Stomach smooth muscle (tissue), 2 donors: Measurements from ENCODE around the gene MRGPRX3.

ENCODE experiments used
- H3K27ac ChIP-seq: one replicate; pipeline ENCODE4 v1.7.0; 2013; ENCODE audit warnings: mild to moderate bottlenecking, low read length, inconsistent platforms
- H3K27me3 ChIP-seq, 2 donors: one replicate each; pipeline ENCODE4 v1.7.0; 2013; ENCODE audit warnings: low read length in 2 of 2; ENCODE audit not compliant: insufficient read depth in 2 of 2, control insufficient read depth in 1 of 2
- H3K36me3 ChIP-seq, 2 donors: one replicate each; pipeline ENCODE4 v1.7.0; 2013; ENCODE audit warnings: low read length in 2 of 2; ENCODE audit not compliant: control insufficient read depth in 2 of 2, insufficient read depth in 2 of 2
- H3K4me1 ChIP-seq: one replicate; pipeline ENCODE4 v1.7.0; 2013; ENCODE audit warnings: low read length; ENCODE audit not compliant: control insufficient read depth, insufficient read depth
- H3K4me3 ChIP-seq, 2 donors: one replicate each; pipeline ENCODE4 v1.7.0; 2013; ENCODE audit warnings: low read length in 2 of 2
- H3K9ac ChIP-seq, 2 donors: one replicate each; pipeline ENCODE4 v1.7.0; 2013; ENCODE audit warnings: low read length in 2 of 2, mild to moderate bottlenecking in 1 of 2
- H3K9me3 ChIP-seq, 2 donors: one replicate each; pipeline ENCODE4 v1.7.0; 2013; ENCODE audit warnings: low read length in 2 of 2; ENCODE audit not compliant: control insufficient read depth in 2 of 2
- donor health status: healthy.
- donor health status: Pancreatic carcinoma.

MRGPRX3 gene

GRCh38 chr11:18168372-18168771 lies 36.0 kb downstream of the MRGPRX3 start:
- H3K27ac ChIP-seq, result no peak overlapping the region
- no peak overlapping the region for H3K9ac ChIP-seq
- no peaks in the 10 kb centered on the region for H3K9me3 ChIP-seq
- H3K27me3 ChIP-seq, result peaks cover 0 to 2% of the 10 kb centered on the region in 2 donors
- H3K4me3 ChIP-seq, result no peak overlapping the region
- H3K36me3 ChIP-seq, result no peaks in the 10 kb centered on the region
- no peaks in the 10 kb centered on the region for H3K4me1 ChIP-seq

DNA sequence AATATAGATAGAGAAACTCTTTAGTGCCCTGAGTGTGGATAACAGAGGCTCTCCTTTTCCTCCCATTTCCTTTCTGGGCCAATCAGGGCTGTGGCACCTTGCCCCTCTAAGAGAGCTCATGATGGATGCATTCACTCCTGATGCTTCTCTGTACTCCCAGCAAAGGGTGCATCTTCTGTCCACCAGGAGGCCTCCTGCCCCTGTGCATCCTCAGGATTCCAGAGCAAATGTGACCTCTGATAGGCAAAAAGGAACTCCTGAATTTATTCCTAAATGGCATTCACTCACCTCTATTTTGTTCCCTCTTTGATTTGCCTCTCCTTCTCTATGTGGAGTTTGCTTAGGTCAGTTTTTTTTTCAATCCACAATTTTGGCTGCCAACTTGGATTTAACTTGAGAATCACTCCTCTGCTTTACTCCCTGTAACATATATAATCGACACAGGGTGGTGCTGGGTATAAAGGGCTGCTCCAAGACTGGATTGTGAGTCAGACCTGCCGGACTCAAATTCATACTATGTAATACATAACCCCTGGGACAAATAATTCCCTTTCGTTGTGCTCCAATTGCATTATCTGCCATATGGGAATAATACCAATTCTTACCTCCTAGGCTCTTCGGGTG lies 39.1 kb downstream of the MRGPRX3 start:
- Histone ChIP-seq H3K27me3 (peaks cover 0 to 6% of the 10 kb centered on the region in 2 donors), H3K9me3 (no peaks in the 10 kb centered on the region), H3K27ac (no peak overlapping the region)

GRCh38 chr11:18172666-18173065 lies 40.3 kb downstream of the MRGPRX3 start, which contains the start of gene MRGPRX4:
Gene MRGPRX4, plus strand, starts transcription at chr11:18172837. Its CDS starts 420 bp downstream, at chr11:18173257.
- Histone ChIP-seq H3K9me3 (no peaks in the 10 kb centered on the region), H3K27me3 (peaks cover 0 to 6% of the 10 kb centered on the region in 2 donors), H3K4me3 (no peak within 1 kb of the TSS), H3K4me1 (no peaks in the 10 kb centered on the region), H3K36me3 (no peaks in the 10 kb centered on the region), H3K27ac (no peak within 1 kb of the TSS), H3K9ac (no peak within 1 kb of the TSS)

More for the DNA sequence above, 39.1 kb downstream of the MRGPRX3 start:
- Histone ChIP-seq H3K4me1 (no peaks in the 10 kb centered on the region), H3K36me3 (no peaks in the 10 kb centered on the region), H3K4me3 (no peak overlapping the region), H3K9ac (no peak overlapping the region)

DNA sequence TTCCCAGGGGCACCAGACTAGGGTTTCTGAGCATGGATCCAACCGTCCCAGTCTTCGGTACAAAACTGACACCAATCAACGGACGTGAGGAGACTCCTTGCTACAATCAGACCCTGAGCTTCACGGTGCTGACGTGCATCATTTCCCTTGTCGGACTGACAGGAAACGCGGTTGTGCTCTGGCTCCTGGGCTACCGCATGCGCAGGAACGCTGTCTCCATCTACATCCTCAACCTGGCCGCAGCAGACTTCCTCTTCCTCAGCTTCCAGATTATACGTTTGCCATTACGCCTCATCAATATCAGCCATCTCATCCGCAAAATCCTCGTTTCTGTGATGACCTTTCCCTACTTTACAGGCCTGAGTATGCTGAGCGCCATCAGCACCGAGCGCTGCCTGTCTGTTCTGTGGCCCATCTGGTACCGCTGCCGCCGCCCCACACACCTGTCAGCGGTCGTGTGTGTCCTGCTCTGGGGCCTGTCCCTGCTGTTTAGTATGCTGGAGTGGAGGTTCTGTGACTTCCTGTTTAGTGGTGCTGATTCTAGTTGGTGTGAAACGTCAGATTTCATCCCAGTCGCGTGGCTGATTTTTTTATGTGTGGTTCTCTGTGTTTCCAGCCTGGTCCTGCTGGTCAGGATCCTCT lies 41.0 kb downstream of the MRGPRX3 start:
- Histone ChIP-seq H3K27ac (no peak overlapping the region), H3K36me3 (no peaks in the 10 kb centered on the region)

More for the DNA sequence above, 41.0 kb downstream of the MRGPRX3 start:
- no peaks in the 10 kb centered on the region for H3K4me1 ChIP-seq
- H3K9ac ChIP-seq, result no peak overlapping the region
- no peaks in the 10 kb centered on the region for H3K9me3 ChIP-seq
- no peak overlapping the region for H3K4me3 ChIP-seq
- peaks cover 3 to 8% of the 10 kb centered on the region in 2 donors for H3K27me3 ChIP-seq
